IMR-90 (cell line): ENCODE data around the gene MTMR3. TPM values are rescaled to one million over a fixed set of nuclear protein-coding genes. Genes with fewer than 3 reads are reported as not detected.

Source experiments
- ATAC-seq: fragments of 200-7000 bp; cut with Tn5 transposase; 2 replicates; pipeline ENCODE4 v1.9.1; 2020; ENCODE audit warnings: low read depth, mild to moderate bottlenecking, moderate library complexity
- BruUV-seq: library from RNA; stranded (reverse); fragments of 400-500 nt; replicated peaks from 2 replicates; lab custom pipeline; 2021; lab: Mats Ljungman, UMichigan
- CTCF ChIA-PET: fragments of 300-600 bp; formaldehyde crosslinking; extraction: SDS; loops from one replicate; lab custom pipeline; 2021; ENCODE audit warnings: antibody characterized with exemption; lab: Yijun Ruan, JAX
- POLR2A ChIA-PET: fragments of 300-600 bp; sonication (Branson Sonifier 250); formaldehyde crosslinking; loops from one replicate; lab custom pipeline; 2022; ENCODE audit warnings: antibody characterized with exemption; ENCODE audit not compliant: unreplicated experiment; lab: Charles Lee
- DNase-seq: peaks from one replicate; pipeline ENCODE4 v3.0.0; 2013
- H2AFZ ChIP-seq: replicated peaks from 2 replicates; pipeline ENCODE3; 2013; ENCODE audit warnings: low read length, mild to moderate bottlenecking; ENCODE audit not compliant: poor library complexity
- H2AK5ac ChIP-seq: 2 replicates; pipeline ENCODE4 v1.6.1; 2013; ENCODE audit warnings: low read depth, low read length, inconsistent platforms
- H2AK9ac ChIP-seq: replicated peaks from 2 replicates; pipeline ENCODE3; 2013; ENCODE audit warnings: mild to moderate bottlenecking, low read depth, low read length, moderate library complexity; ENCODE audit not compliant: poor library complexity
- H2BK120ac ChIP-seq: 2 replicates; pipeline ENCODE4 v1.6.1; 2013; ENCODE audit warnings: low read depth, low read length, inconsistent platforms
- H2BK15ac ChIP-seq: 3 replicates; pipeline ENCODE4 v1.6.1; 2013; ENCODE audit warnings: low read depth, low read length, inconsistent platforms
- H2BK20ac ChIP-seq: 2 replicates; pipeline ENCODE4 v1.6.1; 2013; ENCODE audit warnings: low read depth, mild to moderate bottlenecking, inconsistent platforms, low read length, moderate library complexity
- H2BK5ac ChIP-seq: 2 replicates; pipeline ENCODE4 v1.6.1; 2013; ENCODE audit warnings: mild to moderate bottlenecking, low read depth, low read length, inconsistent platforms; ENCODE audit not compliant: poor library complexity, severe bottlenecking
- H3K14ac ChIP-seq: replicated peaks from 2 replicates; pipeline ENCODE4 v1.6.1; 2013; ENCODE audit warnings: low read depth, low read length, inconsistent platforms
- H3K18ac ChIP-seq: 2 replicates; pipeline ENCODE4 v1.6.1; 2013; ENCODE audit warnings: low read depth, low read length, control low read depth
- H3K23ac ChIP-seq: 2 replicates; pipeline ENCODE4 v1.6.1; 2013; ENCODE audit warnings: low read depth, low read length, inconsistent platforms
- H3K27ac ChIP-seq: 2 replicates; pipeline ENCODE4 v1.5.1; 2013; ENCODE audit warnings: mild to moderate bottlenecking, control low read depth, low read length; ENCODE audit not compliant: insufficient read depth
- H3K27me3 ChIP-seq: 2 replicates; pipeline ENCODE4 v1.6.1; 2013; ENCODE audit warnings: low read length; ENCODE audit not compliant: control insufficient read depth, insufficient read depth
- H3K36me3 ChIP-seq: 2 replicates; pipeline ENCODE4 v1.6.1; 2013; ENCODE audit warnings: low read length, mixed read lengths; ENCODE audit not compliant: control insufficient read depth, insufficient read depth
- H3K4ac ChIP-seq: 2 replicates; pipeline ENCODE4 v1.6.1; 2013; ENCODE audit warnings: low read depth, low read length, inconsistent platforms
- H3K4me1 ChIP-seq: 2 replicates; pipeline ENCODE4 v1.6.1; 2013; ENCODE audit warnings: low read length, mixed read lengths; ENCODE audit not compliant: control insufficient read depth, insufficient read depth
- H3K4me2 ChIP-seq: 2 replicates; pipeline ENCODE4 v1.6.1; 2013; ENCODE audit warnings: low read depth, mild to moderate bottlenecking, control low read depth, low read length, moderate library complexity
- H3K4me3 ChIP-seq: 2 replicates; pipeline ENCODE4 v1.5.1; 2013; ENCODE audit warnings: low read depth, mild to moderate bottlenecking, control low read depth, low read length, moderate library complexity; ENCODE audit not compliant: insufficient read depth
- H3K56ac ChIP-seq: 2 replicates; pipeline ENCODE4 v1.6.1; 2013; ENCODE audit warnings: low read length, inconsistent platforms; ENCODE audit not compliant: insufficient read depth; ENCODE audit errors: extremely low read depth
- H3K79me1 ChIP-seq, 2 experiments: 2 replicates each; pipeline ENCODE4 v1.6.1; 2013; ENCODE audit warnings: low read length in 2 of 2, inconsistent platforms in 1 of 2, low read depth in 1 of 2
- H3K9ac ChIP-seq: 2 replicates; pipeline ENCODE4 v1.6.1; 2013; ENCODE audit warnings: low read depth, low read length, control low read depth
- H3K9me1 ChIP-seq: 2 replicates; pipeline ENCODE4 v1.6.1; 2013; ENCODE audit warnings: low read length, inconsistent platforms; ENCODE audit not compliant: insufficient read depth
- H3K9me3 ChIP-seq: 2 replicates; pipeline ENCODE4 v1.6.1; 2013; ENCODE audit warnings: low read length; ENCODE audit not compliant: control insufficient read depth, insufficient read depth
- H4K20me1 ChIP-seq: 2 replicates; pipeline ENCODE4 v1.6.1; 2013; ENCODE audit warnings: low read length, inconsistent platforms; ENCODE audit not compliant: insufficient read depth
- H4K5ac ChIP-seq: 2 replicates; pipeline ENCODE4 v1.6.1; 2013; ENCODE audit warnings: mild to moderate bottlenecking, low read depth, low read length, control low read depth
- H4K8ac ChIP-seq, 2 experiments: 2 replicates each; pipeline ENCODE4 v1.6.1; 2013; ENCODE audit warnings: low read depth in 2 of 2, low read length in 2 of 2, control low read depth in 1 of 2, inconsistent platforms in 1 of 2
- H4K91ac ChIP-seq: 2 replicates; pipeline ENCODE4 v1.6.1; 2013; ENCODE audit warnings: low read depth, low read length, inconsistent platforms; ENCODE audit not compliant: insufficient read depth
- CHD1 ChIP-seq: IDR thresholded peaks from 2 replicates; pipeline ENCODE4 v1.6.1; 2012; ENCODE audit warnings: low read depth, low read length, improper control_type of control experiment
- MAFK ChIP-seq: IDR thresholded peaks from 2 replicates; pipeline ENCODE4 v1.6.1; 2012; ENCODE audit warnings: low read depth, low read length, improper control_type of control experiment
- MXI1 ChIP-seq: IDR thresholded peaks from 2 replicates; pipeline ENCODE4 v1.6.1; 2012; ENCODE audit warnings: low read depth, mild to moderate bottlenecking, low read length, moderate library complexity, borderline replicate concordance
- NFE2L2 ChIP-seq: fragments of 150-350 bp; IDR thresholded peaks from 2 replicates; pipeline ENCODE4 v1.6.1; 2016; ENCODE audit warnings: low read depth, mild to moderate bottlenecking, low read length
- POLR2A ChIP-seq: IDR thresholded peaks from 2 replicates; pipeline ENCODE4 v1.6.1; 2012; ENCODE audit warnings: mild to moderate bottlenecking, low read depth, low read length
- RAD21 ChIP-seq: IDR thresholded peaks from 2 replicates; pipeline ENCODE4 v1.6.1; 2012; ENCODE audit warnings: low read length, improper control_type of control experiment
- RCOR1 ChIP-seq: IDR thresholded peaks from 2 replicates; pipeline ENCODE4 v1.6.1; 2012; ENCODE audit warnings: mild to moderate bottlenecking, low read length, improper control_type of control experiment; ENCODE audit not compliant: insufficient replicate concordance
- RFX5 ChIP-seq: IDR thresholded peaks from 2 replicates; pipeline ENCODE4 v1.8.0; 2012; ENCODE audit warnings: low read depth, mild to moderate bottlenecking, low read length, moderate library complexity
- WGBS, 2 experiments: methylation state at CpG; one replicate each; pipeline versions ENCODE4 v1.1.5 to v1.1.7; 2013; ENCODE audit warnings: missing lambda C conversion rate in 2 of 2; ENCODE audit not compliant: insufficient read length in 1 of 2; ENCODE audit errors: extremely low coverage in 2 of 2; 5-methylcytosine and 5-hydroxymethylcytosine counted together
- dilution Hi-C: fragments of 300-500 bp; cut with HindIII; formaldehyde crosslinking; loops from one replicate; pipeline ENCODE4 v1.14.3; 2018; ENCODE audit warnings: low sequenced_read_pairs; ENCODE audit not compliant: unreplicated experiment
- in situ Hi-C: fragments of 300-500 bp; cut with MboI; formaldehyde crosslinking; loops from 3 replicates; pipeline ENCODE4 v1.14.3; 2019; ENCODE audit warnings: low sequenced_read_pairs, inconsistent platforms, mixed read lengths
- intact Hi-C: fragments of 100-400 bp; cut with micrococcal nuclease; formaldehyde crosslinking; loops from 2 replicates; pipeline ENCODE4 v1.10.0; 2022
- polyA plus RNA-seq, 3 experiments: library from polyadenylated mRNA; depleted of rRNA; stranded (reverse); fragments of >200 nt; gene quantifications; 2 replicates each; pipeline ENCODE4 v1.2.3, GENCODE V29; 2012; ENCODE audit warnings: low replicate concordance in 1 of 3
- total RNA-seq: library from RNA; depleted of rRNA; stranded (reverse); fragments of >200 nt; gene quantifications from 2 replicates; pipeline ENCODE4 v1.2.3, GENCODE V29; 2012
- TF ChIP-seq, protein P1 (sequence below): fragments of 150-350 bp; IDR thresholded peaks from 2 replicates; pipeline ENCODE4 v1.6.1; 2016; ENCODE audit warnings: low read depth, mild to moderate bottlenecking, low read length, moderate library complexity, borderline replicate concordance

MTMR3 gene
- total and polyA plus RNA-seq, 2 of the 4 experiments (the other 2 are of a cell fraction): 21.3 to 29.4 TPM

DNA sequence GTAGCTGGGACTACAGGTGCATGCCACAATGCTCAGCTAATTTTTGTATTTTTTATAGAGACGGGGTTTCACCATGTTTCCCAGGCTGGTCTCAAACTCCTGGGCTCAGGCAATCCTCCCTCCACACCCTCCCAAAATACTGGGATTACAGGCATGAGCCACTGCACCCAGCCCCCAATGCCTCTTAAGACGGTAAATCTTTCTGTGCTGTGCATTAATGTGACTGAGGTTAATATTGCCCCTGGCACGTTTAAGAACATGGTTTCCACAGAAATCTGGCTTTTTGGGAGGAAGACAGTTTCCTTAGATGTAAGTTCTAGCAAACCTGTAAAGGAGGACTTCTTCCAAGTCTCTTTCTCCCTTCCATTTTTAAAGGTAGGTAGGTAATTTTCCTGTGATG is 191.2 kb downstream of the MTMR3 start:
- Histone ChIP-seq H3K9me1 (no peaks in the 10 kb centered on the region), H3K4ac (no peak overlapping the region), H3K4me1 (peaks cover 2% of the 10 kb centered on the region; the same call in 1 of the 2 replicates), H2AK5ac (no peak overlapping the region), H3K9ac (no peak overlapping the region), H3K23ac (no peak overlapping the region), H2BK5ac (no peak overlapping the region), H2BK120ac (no peak overlapping the region), H2AK9ac (no peak overlapping the region), H3K56ac (no peak overlapping the region), H3K4me3 (no peak overlapping the region), H3K79me1 (no peaks in the 10 kb centered on the region), H3K27ac (no peak overlapping the region), H3K27me3 (peaks cover 24% of the 10 kb centered on the region), H3K4me2 (no peak overlapping the region; the same call in 1 of the 2 replicates), H3K36me3 (no peaks in the 10 kb centered on the region), H3K14ac (no peak overlapping the region), H4K5ac (no peak overlapping the region), H2BK20ac (no peak overlapping the region), H2BK15ac (no peak overlapping the region), H4K20me1 (no peaks in the 10 kb centered on the region), H4K91ac (no peak overlapping the region), H3K9me3 (no peaks in the 10 kb centered on the region), H4K8ac (no peak overlapping the region), H2AFZ (no peak overlapping the region), H3K18ac (no peak overlapping the region)
- POLR2A ChIA-PET: no interaction called here
- WGBS, 2 experiments: no CpG with 5 or more reads among the region's 3 CpGs
- TF ChIP-seq NFE2L2 (no peak), MXI1 (no peak), CHD1 (no peak), POLR2A (no peak), MAFK (no peak), RAD21 (no peak), RCOR1 (no peak), RFX5 (no peak)
- TF ChIP-seq, protein P1, sequence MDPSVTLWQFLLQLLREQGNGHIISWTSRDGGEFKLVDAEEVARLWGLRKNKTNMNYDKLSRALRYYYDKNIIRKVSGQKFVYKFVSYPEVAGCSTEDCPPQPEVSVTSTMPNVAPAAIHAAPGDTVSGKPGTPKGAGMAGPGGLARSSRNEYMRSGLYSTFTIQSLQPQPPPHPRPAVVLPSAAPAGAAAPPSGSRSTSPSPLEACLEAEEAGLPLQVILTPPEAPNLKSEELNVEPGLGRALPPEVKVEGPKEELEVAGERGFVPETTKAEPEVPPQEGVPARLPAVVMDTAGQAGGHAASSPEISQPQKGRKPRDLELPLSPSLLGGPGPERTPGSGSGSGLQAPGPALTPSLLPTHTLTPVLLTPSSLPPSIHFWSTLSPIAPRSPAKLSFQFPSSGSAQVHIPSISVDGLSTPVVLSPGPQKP: no peak
- in situ Hi-C loops (no loop called here), intact Hi-C loops (no loop called here), dilution Hi-C loops (no loop called here)
- BruUV-seq: no TSS peak
- DNase-seq: no peak
- ATAC-seq: no peak
- CTCF ChIA-PET: no interaction called here
